Measurements from ENCODE around the gene HCN2. TPM values are rescaled to one million over a fixed set of nuclear protein-coding genes. Genes with fewer than 3 reads are reported as not detected.

The HCN2 gene
- polyA plus RNA-seq, 1 of the 3 experiments (the other 2 are of a cell fraction), result 5.6 TPM

GRCh38 chr19:573519-573825 lies 16.2 kb upstream of the HCN2 start (continued):
- TF ChIP-seq USF2 (IDR thresholded peaks at IDR 0.05; ENCODE audit: borderline replicate concordance, low read depth, low read length) (no peak), EZH2phosphoT487 (IDR thresholded peaks at IDR 0.05; ENCODE audit: borderline replicate concordance, low read depth) (no peak), RXRA (IDR thresholded peaks at IDR 0.05; ENCODE audit: borderline replicate concordance, low read depth) (no peak), SIN3A (IDR thresholded peaks at IDR 0.05; ENCODE audit: borderline replicate concordance, low read depth, low read length) (no peak)
- TF ChIP-seq, protein P1, sequence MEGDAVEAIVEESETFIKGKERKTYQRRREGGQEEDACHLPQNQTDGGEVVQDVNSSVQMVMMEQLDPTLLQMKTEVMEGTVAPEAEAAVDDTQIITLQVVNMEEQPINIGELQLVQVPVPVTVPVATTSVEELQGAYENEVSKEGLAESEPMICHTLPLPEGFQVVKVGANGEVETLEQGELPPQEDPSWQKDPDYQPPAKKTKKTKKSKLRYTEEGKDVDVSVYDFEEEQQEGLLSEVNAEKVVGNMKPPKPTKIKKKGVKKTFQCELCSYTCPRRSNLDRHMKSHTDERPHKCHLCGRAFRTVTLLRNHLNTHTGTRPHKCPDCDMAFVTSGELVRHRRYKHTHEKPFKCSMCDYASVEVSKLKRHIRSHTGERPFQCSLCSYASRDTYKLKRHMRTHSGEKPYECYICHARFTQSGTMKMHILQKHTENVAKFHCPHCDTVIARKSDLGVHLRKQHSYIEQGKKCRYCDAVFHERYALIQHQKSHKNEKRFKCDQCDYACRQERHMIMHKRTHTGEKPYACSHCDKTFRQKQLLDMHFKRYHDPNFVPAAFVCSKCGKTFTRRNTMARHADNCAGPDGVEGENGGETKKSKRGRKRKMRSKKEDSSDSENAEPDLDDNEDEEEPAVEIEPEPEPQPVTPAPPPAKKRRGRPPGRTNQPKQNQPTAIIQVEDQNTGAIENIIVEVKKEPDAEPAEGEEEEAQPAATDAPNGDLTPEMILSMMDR (IDR thresholded peaks at IDR 0.05), result no peak

DNA sequence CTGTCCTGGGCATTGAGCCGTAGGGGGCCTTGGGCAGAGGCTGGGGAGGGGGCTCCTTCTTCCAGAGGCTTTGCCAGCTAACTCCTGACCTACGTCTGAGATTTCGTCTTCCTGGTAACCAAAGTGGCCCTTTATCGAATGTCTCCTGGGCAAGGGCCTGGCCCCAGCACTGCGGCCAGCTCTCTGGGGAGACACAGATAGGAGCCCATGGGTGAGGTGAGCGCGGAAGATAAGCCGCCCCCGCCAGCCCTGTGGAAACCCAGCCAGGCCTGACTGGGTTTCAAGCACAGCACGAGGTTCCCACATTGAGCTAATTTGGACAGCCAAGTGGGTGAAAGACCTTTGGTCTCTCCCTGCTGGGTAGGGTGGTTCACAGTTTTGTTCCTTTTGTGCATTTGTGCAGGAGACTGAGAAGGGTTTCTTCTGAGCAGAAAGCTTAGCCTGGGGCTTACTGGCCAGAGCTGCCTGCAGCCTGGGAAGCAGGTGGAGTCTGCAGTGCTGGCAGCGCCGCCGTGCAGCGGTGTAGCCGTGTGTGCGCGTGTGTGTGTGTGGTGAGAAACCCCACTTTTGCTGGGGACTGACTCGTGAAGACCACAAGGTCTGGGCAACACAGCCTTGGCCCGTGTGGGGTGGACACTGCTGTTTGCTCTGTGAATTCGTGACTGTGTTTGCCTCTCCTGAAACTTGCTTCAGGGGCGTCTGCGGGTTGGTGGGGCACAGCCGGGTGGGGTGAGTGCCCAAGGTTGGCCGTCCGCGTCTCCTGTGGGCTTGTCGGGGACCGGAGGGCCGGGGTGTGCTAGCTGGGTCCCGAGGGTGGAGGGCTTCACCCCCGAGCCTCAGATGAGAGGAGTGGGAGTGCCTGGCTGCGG lies 14.8 kb upstream of the HCN2 start:
- peaks cover 24 to 32% of the 10 kb centered on the region in 2 experiments; a peak in 3 of 4 replicates for H3K4me1 ChIP-seq (ENCODE audit: control insufficient read depth in 1 of 2, insufficient read depth in 2 of 2, low read depth in 1 of 2, low read length in 1 of 2)
- 15% methylated on average over 4 of the region's 32 CpGs for WGBS (ENCODE audit: low lambda C conversion rate)
- H2AFZ ChIP-seq (ENCODE audit: low read depth), result no peak overlapping the region
- POLR2A ChIA-PET, result interaction anchor here (1.4 kb wide), 1 partner anchor 69 kb away, joined by 4 read pairs; no protein-coding TSS in a partner anchor
- CTCF ChIA-PET, result interaction anchor here (1.3 to 5.7 kb wide), 5 partner anchors 9 to 65 kb away, joined by 3 to 32 read pairs (median 6); no protein-coding TSS in a partner anchor
- peak overlapping the region; percentile 38 to 53 for H3K4me3 ChIP-seq (ENCODE audit: low read depth in 2 of 2, low read length in 1 of 2)
- no peaks in the 10 kb centered on the region for H3K9me2 ChIP-seq
- H3K9me3 ChIP-seq, result no peaks in the 10 kb centered on the region
- TF ChIP-seq, protein P2, sequence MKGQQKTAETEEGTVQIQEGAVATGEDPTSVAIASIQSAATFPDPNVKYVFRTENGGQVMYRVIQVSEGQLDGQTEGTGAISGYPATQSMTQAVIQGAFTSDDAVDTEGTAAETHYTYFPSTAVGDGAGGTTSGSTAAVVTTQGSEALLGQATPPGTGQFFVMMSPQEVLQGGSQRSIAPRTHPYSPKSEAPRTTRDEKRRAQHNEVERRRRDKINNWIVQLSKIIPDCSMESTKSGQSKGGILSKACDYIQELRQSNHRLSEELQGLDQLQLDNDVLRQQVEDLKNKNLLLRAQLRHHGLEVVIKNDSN (IDR thresholded peaks at IDR 0.05; ENCODE audit: borderline replicate concordance, low read depth), result no peak
- TF ChIP-seq ELF1 (IDR thresholded peaks at IDR 0.05), result no peak
- peak; percentile 58; the same call in 1 of the 2 replicates for TF ChIP-seq MXI1 (IDR thresholded peaks at IDR 0.05; ENCODE audit: low read depth, low read length)
- no peak for TF ChIP-seq GABPA (IDR thresholded peaks at IDR 0.05; ENCODE audit: low read depth)
- TF ChIP-seq, protein P1 (IDR thresholded peaks at IDR 0.05), result no peak
- no peak for TF ChIP-seq NFIC (IDR thresholded peaks at IDR 0.05; ENCODE audit: borderline replicate concordance)
- DNase-seq, result no peak
- peak overlapping the region; percentile 44 to 53; a peak in 3 of 4 replicates for H3K27ac ChIP-seq (ENCODE audit: low read depth in 2 of 2, low read length in 1 of 2)
- H3F3A ChIP-seq (replicated peaks; ENCODE audit: insufficient read depth), result peaks cover 14% of the 10 kb centered on the region
- peak overlapping the region; percentile 100 for H3K4me2 ChIP-seq
- peaks cover 73% of the 10 kb centered on the region for H3K79me2 ChIP-seq (ENCODE audit: insufficient read depth)
- peaks cover 66% of the 10 kb centered on the region for H4K20me1 ChIP-seq (ENCODE audit: insufficient read depth)
- no peaks in the 10 kb centered on the region for H3K27me3 ChIP-seq (ENCODE audit: insufficient read depth)
- H3K9ac ChIP-seq, result peak overlapping the region; percentile 11; the same call in 1 of the 2 replicates
- peaks cover 0 to 15% of the 10 kb centered on the region in 2 experiments for H3K36me3 ChIP-seq (replicated peaks in 1 of 2; ENCODE audit: control insufficient read depth in 1 of 2, insufficient read depth in 2 of 2, low read length in 1 of 2)
